Effector memory CD4-positive, alpha-beta T cell (primary cell): ENCODE results near the gene EEF2.
"Not testable (repeated sequence)": the region's sequence is repeated elsewhere in the genome, so short reads cannot be mapped to it uniquely, and the experiment has no call there.

Source experiments
- DNase-seq, 3 donors: peaks; one replicate each; pipeline ENCODE4 v3.0.0-alpha.2; 2020
- H3K27ac ChIP-seq: 2 replicates; pipeline ENCODE4 v1.7.0; 2013; ENCODE audit warnings: mild to moderate bottlenecking, low read length, moderate library complexity; ENCODE audit not compliant: insufficient read depth, poor library complexity, severe bottlenecking
- H3K27me3 ChIP-seq: replicated peaks from 2 replicates; pipeline ENCODE4 v1.7.0; 2013; ENCODE audit warnings: mild to moderate bottlenecking, low read length; ENCODE audit not compliant: insufficient read depth, control insufficient read depth, poor library complexity, severe bottlenecking
- H3K36me3 ChIP-seq: 2 replicates; pipeline ENCODE4 v1.7.0; 2013; ENCODE audit warnings: mild to moderate bottlenecking, low read length, moderate library complexity; ENCODE audit not compliant: control insufficient read depth, insufficient read depth
- H3K4me1 ChIP-seq: 2 replicates; pipeline ENCODE4 v1.7.0; 2013; ENCODE audit warnings: low read length, mild to moderate bottlenecking; ENCODE audit not compliant: control insufficient read depth, insufficient read depth, poor library complexity, severe bottlenecking
- H3K4me3 ChIP-seq: 2 replicates; pipeline ENCODE4 v1.7.0; 2013; ENCODE audit warnings: low read length, low read depth, mild to moderate bottlenecking; ENCODE audit not compliant: insufficient read depth, poor library complexity, severe bottlenecking
- H3K9me3 ChIP-seq: 2 replicates; pipeline ENCODE4 v1.7.0; 2013; ENCODE audit warnings: mild to moderate bottlenecking, low read length, moderate library complexity; ENCODE audit not compliant: control insufficient read depth

The EEF2 gene

DNA sequence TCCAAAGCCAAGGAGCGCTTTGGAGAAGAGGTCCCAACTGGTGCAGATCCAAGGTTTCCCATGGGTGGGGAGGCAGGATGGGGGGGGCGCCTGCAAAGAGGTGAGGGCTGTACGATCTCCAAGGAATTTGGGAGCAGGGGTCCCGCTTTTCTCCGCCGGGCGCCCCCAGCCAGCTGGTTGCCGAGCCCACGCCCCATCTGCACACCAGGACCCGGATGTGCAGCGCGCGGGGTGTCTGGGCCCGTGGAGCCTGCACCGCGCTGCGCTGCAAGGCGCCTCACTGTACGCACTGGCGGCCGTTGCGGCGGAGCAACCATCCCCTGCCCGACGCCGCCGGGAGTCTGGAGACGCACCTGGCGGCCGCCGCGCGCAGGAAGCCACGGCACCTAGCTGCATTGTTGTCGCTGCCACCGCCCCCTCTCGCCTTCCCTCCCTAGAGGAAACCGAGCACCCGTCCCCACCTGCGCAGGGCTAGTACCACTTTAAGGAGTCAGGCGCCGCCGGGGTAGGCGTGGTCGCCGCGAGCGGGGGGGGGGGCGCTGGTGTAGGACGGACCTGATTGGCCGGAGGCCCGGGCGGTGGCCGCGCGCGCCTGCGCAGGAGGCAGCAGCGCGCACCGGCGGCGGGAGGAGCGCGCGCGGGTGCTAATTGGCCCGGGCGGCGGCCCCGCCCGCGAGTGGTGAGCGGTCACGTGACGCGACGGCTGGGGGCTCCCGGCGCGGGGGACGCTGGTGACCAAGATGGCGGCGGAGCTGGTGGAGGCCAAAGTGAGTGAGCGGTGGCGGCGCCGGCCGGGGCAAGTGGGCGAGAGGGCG is 22.0 kb upstream of the EEF2 start, which contains the start of gene PIAS4:
Gene PIAS4 (plus strand): TSS at position 716 of the 815 bp plus-strand sequence. CDS start 25 bp downstream, at position 741.
- peak within 1 kb of the TSS; percentile 60 for H3K27ac ChIP-seq
- H3K36me3 ChIP-seq: peaks cover 14% of the 10 kb centered on the region
- peaks cover 28% of the 10 kb centered on the region for H3K4me1 ChIP-seq
- DNase-seq: peak; percentile 91 to 93 (median 93)
- no peaks in the 10 kb centered on the region for H3K27me3 ChIP-seq
- peak within 1 kb of the TSS; percentile 75 for H3K4me3 ChIP-seq
- no peaks in the 10 kb centered on the region for H3K9me3 ChIP-seq

DNA sequence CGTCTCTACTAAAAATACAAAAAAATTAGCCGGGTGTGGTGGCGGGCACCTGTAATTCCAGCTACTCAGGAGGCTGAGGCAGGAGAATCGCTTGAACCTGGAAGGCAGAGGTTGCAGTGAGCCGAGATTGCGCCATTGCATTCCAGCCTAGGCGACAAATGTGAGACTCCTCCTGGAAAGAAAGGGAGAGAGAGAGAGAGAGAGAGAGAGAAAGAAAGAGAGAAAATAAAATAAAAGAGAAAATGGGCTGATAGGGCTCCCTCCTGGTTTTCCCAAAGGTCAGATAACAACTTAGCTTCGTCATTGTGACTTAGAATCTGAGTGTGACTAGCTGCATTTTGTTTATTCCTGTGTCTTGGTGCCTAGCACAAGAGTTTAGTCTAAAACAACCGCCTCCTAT is 20.2 kb upstream of the EEF2 start:
- H3K4me3 ChIP-seq, H3K9me3 ChIP-seq, H3K27me3 ChIP-seq, DNase-seq, H3K27ac ChIP-seq, H3K36me3 ChIP-seq: not testable (repeated sequence)
- peaks cover 25% of the 10 kb centered on the region for H3K4me1 ChIP-seq

DNA sequence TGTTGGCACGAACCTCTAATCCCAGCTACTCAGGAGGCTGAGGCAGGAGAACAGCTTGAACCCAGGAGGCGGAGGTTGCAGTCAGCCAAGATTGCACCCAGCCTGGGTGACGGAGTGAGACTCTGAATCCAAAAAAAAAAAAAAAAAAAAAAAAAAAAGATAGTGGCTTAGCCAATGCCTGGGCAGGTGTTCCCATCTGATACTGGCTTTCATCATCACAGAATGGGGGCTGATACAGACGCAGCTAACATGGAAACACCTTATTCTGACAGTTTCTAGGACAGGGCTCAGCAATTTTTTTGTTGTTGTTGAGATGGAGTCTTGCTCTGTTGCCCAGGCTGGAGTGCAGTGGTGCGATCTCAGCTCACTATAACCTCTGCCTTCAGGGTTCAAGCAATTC is 15.5 kb upstream of the EEF2 start:
- H3K27me3 ChIP-seq, H3K4me3 ChIP-seq, H3K4me1 ChIP-seq, DNase-seq, H3K36me3 ChIP-seq, H3K9me3 ChIP-seq, H3K27ac ChIP-seq: not testable (repeated sequence)

DNA sequence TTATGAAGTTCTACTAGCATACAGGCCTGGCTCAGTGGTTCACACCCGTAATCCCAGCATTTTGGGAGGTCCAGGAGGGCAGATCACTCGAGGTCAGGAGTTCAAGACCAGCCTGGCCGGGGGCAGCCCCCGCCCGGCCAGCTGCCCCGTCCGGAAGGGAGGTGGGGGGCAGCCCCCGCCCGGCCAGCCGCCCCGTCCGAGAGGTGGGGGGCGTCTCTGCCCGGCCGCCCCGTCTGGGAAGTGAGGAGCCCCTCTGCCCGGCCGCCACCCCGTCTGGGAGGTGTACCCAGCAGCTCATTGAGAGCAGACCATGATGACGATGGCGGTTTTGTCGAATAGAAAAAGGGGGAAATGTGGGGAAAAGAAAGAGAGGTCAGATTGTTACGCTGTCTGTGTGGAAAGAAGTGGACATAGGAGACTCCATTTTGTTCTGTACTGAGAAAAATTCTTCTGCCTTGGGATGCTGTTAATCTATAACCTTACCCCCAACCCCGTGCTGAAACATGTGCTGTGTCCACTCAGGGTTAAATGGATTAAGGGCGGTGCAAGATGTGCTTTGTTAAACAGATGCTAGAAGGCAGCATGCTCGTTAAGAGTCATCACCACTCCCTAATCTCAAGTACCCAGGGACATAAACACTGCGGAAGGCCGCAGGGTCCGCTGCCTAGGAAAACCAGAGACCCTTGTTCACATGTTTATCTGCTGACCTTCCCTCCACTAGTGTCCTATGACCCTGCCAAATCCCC is 13.6 kb upstream of the EEF2 start:
- H3K27me3 ChIP-seq, H3K36me3 ChIP-seq, H3K27ac ChIP-seq, DNase-seq, H3K4me3 ChIP-seq, H3K9me3 ChIP-seq, H3K4me1 ChIP-seq: not testable (repeated sequence)

DNA sequence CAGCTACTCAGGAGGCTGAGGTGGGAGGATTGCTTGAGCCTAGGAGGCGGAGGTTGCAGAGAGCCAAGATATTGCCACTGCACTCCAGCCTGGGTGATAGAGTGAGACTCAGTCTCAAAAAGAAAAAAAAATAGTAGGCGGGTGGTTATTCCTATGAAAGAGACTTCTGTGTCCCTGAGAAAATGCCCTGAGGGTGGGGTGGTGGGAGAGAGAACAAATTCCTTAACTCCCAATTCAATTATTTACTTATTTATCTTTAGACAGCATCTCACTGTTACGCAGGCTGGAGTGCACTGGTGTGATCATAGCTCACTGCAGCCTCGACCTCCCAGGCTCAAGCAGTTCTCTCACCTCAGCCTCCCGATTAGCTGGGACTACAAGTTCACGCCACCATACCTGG is 10.3 kb upstream of the EEF2 start:
- Histone ChIP-seq H3K27me3 (no peaks in the 10 kb centered on the region), H3K4me3 (no peak overlapping the region), H3K9me3 (no peaks in the 10 kb centered on the region), H3K4me1 (no peaks in the 10 kb centered on the region), H3K36me3 (no peaks in the 10 kb centered on the region), H3K27ac (no peak overlapping the region)
- no peak for DNase-seq

DNA sequence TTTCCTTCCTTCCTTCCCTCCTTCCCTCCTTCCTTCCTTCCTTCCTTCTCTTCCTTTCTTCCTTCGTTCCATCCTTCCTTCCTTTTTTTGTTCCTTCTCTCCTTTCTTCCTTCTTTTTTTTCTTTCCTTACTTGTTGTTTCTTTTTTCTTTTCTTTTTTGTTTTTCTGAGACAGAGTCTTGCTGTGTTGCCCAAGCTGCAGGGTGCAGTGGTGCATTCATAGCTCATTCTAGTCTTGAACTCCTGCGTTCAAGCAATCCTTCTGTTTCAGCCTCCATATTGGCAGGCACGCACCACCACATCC is 5.5 kb upstream of the EEF2 start:
- H3K27me3 ChIP-seq: no peaks in the 10 kb centered on the region
- H3K36me3 ChIP-seq: no peaks in the 10 kb centered on the region
- peaks cover 16% of the 10 kb centered on the region for H3K4me1 ChIP-seq
- H3K9me3 ChIP-seq: no peaks in the 10 kb centered on the region
- no peak overlapping the region for H3K27ac ChIP-seq
- DNase-seq: no peak
- no peak overlapping the region for H3K4me3 ChIP-seq

DNA sequence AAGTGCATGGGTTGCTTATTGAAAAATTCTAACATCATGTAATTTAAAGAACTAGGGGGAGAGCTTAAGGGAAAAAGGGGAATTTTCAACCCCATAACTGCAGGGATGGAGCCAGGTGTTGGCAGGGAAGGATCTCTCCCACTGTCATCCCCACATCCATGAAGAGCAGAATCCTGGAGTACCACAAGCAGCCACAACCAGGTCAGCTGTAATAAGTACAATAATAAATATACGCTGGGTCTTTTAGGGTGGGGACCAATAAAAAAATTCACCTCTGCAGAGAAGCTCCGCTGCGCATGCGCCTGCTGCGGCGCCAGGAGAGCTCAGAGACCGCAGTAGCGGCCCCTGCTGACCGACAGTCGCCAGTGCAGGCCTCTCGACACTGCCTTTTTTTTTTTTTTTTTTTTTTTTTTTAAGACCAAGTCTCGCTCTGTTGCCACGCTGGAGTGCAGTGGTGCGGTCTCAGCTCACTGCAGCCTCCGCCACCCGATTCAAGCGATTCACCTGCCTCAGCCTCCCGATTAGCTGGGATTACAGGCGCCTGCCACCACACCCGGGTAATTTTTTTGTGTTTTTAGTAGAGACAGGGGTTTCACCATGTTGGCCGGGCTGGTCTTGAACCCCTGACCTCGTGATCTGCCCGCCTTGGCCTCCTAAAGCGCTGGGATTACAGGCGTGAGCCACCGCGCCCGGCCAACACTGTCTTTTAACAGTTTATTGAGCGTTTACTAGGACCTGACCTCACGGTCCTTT is 2.5 kb upstream of the EEF2 start:
- no peaks in the 10 kb centered on the region for H3K9me3 ChIP-seq
- H3K27ac ChIP-seq: no peak overlapping the region
- peak; percentile 79 to 87 (median 83) for DNase-seq
- H3K4me1 ChIP-seq: peaks cover 29% of the 10 kb centered on the region
- peak overlapping the region; percentile 99 for H3K4me3 ChIP-seq
- H3K36me3 ChIP-seq: peaks cover 14% of the 10 kb centered on the region
- no peaks in the 10 kb centered on the region for H3K27me3 ChIP-seq

DNA sequence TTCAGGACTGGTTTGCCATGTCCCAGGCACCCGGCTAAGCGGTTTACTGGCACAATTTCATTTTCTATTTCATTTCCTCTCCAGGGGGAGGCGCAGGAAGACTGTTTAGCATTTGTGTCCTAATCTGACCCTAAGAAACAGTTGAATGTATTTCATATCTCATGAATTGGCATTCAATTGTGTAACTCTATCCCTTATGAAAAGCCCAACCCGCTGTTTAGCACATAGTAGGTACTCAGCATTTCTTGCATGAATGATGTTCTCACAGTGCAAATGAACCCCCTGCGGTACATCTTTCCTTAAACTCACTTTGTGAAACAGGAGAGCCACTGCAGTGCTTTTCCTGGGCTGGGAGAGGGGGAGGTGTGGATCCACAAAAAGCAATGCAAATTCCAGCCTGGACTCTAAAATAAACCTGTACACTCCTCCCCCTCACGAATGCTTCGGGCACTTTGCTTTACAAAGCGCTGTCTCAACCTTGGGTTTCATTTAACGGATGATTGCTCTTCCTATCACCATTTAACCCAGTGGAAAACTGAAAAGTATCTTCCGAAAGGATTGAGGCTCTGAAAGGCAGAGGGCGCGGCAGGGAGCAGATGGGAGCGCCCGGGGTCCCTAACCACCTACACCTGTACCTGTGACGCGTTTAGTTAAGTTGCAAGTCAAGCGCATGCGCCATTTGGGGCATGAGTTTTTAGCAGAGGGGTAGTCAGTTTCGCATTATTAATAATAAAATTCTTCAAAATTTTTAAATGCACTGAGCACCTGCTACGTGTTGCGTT is 1.2 kb upstream of the EEF2 start:
- Histone ChIP-seq H3K36me3 (peaks cover 28% of the 10 kb centered on the region), H3K9me3 (no peaks in the 10 kb centered on the region), H3K27ac (peak overlapping the region; percentile 24), H3K27me3 (no peaks in the 10 kb centered on the region), H3K4me3 (peak overlapping the region; percentile 99), H3K4me1 (peaks cover 29% of the 10 kb centered on the region)
- peak in 1 of 3 donors; percentile 53 for DNase-seq

DNA sequence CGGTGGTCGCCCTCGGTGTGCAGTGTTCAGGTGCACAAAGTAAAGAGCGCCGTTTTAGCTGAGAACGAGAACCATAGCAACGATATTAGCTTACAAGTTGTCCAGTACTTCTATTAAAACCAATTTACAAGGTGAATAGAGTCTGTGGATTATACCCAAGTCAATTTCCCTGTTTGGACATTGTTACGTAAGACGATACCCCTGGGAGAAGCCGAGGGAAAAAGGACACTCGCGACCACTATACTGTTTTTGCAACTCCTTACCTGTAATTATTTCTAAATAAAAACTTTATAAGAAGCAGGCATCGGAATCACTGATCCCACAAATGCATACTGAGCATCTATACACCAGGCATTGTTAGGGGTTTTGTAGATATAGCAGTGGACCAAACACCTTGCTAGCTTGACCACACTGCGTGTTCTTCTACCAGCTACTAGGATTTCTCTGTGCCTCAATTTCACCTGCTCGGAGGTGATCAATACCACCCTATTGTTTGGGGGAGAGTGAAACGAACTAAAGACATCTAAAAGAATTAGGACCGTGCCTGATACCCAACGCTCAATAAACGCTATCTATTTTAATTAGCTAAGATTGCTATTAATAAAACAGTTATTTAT is 488 bp upstream of the EEF2 start:
- Histone ChIP-seq H3K4me1 (peaks cover 29% of the 10 kb centered on the region), H3K27me3 (no peaks in the 10 kb centered on the region), H3K27ac (peak overlapping the region; percentile 24), H3K9me3 (no peaks in the 10 kb centered on the region), H3K36me3 (peaks cover 35% of the 10 kb centered on the region), H3K4me3 (peak overlapping the region; percentile 99)
- DNase-seq: no peak
